ENCODE data around the gene ZNF732.
"Not testable (repeated sequence)": the region's sequence is repeated elsewhere in the genome, so short reads cannot be mapped to it uniquely, and the experiment has no call there.

ZNF732 gene

DNA sequence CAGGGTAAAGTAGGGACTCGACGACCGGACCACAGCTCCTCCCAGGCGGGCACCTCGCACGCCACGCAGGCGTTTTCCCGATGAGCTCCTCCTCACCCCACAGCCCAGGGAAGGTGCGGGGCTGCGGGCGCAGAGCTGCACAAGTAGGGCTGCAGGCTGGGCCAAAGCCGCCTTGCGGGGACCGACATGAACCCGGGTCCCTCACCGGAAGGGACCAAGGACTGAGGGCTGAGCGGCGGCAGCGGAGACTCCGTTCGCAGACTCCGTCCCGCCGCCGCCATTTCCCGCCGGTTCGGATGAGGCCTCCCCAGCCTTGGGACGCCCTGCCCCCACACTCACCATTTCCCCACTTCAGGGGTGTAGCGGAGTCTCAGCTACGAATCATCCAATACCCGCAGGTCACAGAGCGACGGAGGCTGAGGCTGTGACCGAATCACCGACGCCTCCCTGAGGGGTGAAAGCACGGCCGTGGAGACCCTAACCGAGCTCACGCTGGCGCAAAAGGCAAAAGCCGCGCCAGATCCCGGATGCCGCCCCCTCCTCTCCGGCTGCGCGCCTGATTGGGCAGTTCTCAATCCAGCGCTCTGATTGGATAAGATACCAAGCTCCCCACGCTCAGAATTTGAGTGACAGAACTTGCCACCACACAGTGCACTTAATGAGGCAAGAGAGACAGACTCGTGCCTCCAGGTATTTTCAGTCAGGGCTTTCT lies at the start of gene ZNF732:
Gene ZNF732 (minus strand): TSS at position 506 of the 712 bp plus-strand sequence. CDS start 164 bp downstream, at position 342.
- DNase-seq (ENCODE audit: low read depth) = no peak

DNA sequence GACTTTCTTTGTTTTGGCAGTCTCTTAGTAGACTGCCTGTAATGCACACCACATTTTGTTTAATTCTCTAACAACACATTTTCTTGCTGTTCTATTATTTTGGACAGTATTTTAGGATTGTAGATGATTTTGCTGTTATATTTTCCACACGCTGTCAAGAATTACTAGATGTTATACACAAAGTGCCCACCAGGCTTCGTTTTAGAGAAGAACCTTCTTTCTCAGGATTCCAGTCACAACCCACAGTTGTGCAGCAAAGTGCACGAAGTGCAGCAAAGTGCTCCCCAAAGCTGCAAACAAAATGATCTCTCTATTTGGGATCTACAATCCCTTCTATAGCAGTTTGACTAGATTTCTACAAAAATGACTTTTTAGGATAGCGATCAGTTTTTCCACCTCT lies 34.7 kb upstream of the ZNF732 start:
- no peak for DNase-seq (ENCODE audit: low read depth)

DNA sequence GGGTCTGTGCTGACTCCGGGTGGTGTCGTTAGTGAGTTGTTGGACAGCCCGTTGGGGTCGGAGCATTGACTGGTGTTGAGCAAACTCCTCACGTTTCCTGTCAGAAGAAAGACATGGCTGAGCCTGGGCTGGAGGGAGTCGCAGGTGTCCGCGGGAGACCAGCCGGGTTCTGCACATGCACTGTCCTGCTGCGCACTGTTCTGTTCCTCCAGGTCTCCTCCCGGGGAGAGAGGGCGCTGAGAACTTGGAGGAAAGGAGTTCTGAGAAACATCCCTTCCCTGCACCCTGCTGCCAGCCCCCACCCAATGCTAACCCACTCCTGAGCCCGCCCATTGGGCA lies 33.5 kb upstream of the ZNF732 start:
- DNase-seq (ENCODE audit: low read depth) = no peak

DNA sequence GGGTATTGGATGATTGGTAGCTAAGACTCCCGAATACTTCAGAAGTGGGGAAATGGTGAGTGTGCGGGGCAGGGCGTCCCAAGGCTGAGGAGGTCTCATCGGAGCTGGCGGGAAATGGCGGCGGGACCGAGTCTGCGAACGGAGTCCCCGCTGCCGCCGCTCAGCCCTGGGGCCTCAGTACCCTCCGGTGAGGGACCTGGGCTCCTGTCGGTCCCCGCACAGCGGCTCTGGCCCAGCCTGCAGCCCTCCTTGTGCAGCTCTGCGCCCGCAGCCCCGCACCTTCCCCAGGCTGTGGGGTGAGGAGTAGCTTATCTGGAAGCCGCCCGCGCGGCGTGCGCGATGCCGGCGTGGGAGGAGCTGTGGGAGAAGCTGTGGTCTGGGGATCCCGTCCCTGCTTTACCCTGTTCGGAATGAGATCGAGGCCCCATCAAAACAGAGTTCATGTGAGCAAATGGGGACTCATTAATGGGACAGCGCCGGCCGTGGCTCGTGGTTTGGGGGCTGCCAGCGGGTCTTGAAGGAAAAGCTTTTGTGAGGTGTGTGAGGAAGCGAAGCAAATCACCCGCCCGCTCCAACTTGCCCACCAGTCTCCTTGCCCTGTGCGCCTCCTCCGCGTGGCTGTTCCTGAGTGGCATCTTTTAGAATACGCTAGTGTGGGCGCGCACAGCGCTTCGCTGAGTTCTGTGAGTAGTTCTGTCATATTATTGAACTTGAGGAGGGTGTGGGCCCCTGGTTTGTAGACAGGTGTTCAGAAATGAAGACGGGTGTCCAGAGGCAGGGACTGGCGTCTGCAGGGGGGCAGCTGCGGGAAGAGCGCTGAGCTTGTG lies 32.9 kb upstream of the ZNF732 start:
- peak; percentile 37 for DNase-seq (ENCODE audit: low read depth)

DNA sequence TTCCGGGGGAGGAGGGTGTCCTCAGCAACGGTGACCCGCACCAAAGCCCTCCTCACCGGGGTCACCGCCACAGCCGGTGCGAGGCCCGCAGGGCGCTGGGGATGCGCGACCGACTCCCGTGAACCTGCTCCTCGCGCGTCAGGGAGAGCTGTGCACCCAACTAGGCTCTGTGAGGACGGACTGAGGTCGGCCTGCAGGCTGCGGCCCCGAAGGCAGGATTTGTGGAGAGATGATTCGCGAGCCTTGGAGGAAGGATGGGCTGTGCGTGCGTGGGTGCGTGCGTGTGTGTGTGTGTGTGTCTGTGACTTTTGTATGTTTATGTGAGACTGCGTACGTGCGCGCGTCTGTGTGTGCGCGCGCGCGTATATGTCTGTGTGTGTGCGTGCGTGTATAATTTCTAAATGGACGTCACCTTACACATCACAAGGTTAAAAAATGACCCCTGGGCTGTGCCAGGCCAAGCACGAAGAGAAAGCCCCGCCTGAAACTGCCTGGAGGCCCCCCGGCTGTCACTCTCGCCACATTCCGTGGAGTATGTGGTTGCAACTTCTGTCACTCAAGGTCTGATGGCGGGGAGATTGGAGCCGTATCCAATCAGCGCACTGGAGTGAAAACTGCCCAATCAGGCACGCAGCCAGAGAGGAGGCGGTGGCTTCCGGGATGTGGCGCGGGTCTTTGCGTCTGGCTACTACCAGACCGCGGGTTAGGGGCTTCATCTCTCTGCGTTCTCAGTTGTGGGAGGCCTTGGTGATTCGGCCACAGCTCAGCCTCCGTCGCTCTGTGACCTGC lies 32.1 kb upstream of the ZNF732 start, which contains the start of gene ZNF141:
Gene ZNF141 (plus strand): TSS at position 672 of the 789 bp plus-strand sequence. CDS start 170 bp downstream, outside the sequence.
- DNase-seq (ENCODE audit: low read depth) = peak; percentile 90

DNA sequence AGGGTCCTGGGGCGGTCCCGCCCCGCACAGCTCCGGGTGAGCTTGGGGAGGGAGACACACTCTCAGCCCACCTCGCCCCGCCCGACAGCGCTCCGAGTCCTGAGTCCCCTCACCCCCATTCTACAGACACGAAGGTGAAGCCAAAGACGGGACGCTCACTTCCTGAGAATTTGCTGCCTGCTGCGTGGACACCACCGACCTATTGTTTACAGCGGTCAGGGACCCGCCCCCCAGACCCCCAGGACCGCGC lies 31.5 kb upstream of the ZNF732 start:
- DNase-seq (ENCODE audit: low read depth) = peak; percentile 2

DNA sequence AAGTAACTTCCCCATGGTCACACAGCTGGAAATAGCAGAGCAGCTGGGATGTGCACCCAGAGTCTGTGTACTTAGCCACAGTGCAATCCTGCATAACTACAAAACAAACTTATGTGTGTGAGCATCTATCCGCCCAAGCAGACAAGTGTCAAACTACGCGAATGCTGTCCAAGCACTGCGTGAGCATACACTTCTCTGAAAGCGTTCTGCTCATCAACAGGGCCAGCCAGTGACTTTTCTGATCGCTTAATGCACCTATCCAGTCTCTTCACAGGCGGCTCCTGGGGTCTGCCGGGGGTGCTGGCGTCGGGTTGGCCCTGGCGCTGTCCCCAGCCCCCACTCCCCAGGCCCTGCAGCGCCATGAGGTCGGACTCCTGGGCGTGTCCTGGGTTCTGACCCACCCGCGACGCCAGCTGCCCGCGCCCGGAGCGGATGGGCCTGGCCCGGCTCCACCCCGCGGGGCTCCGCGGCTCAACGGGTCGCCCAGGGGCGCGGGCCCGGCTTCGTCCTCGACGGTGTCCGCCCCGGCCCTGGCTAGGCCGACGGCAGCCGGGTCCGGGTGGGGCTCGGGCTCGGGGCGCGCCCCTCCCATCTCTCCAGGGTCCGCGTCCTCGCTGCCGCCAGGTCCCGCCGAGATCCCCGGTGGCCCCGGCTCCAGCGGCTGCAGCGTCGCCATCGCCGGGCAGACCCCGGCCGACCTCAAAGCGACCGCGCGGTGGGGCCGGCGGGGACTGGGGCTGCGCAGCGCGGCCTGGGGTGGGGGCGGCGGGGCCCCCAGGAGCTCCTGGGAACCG lies 31.0 kb upstream of the ZNF732 start:
- DNase-seq (ENCODE audit: low read depth) = no peak

DNA sequence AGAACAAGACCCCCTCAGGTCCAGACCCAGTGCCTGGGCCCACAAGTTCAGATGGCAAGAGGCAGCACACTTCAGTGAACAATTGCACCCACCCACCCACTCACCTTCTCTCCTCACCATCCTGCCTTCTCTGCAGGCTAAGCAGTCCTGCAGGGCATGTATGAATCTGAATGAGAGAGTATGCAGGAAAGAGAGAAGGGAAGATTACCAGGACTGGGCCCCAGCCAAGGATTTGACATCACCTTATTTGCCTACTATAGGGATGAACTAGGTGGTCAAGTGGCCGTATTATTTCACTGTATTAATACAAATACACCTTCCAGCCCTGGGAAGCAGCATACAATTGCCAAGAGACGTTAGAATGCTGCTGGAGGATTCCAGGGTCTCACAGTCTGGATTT lies 30.2 kb upstream of the ZNF732 start:
- no peak for DNase-seq (ENCODE audit: low read depth)

DNA sequence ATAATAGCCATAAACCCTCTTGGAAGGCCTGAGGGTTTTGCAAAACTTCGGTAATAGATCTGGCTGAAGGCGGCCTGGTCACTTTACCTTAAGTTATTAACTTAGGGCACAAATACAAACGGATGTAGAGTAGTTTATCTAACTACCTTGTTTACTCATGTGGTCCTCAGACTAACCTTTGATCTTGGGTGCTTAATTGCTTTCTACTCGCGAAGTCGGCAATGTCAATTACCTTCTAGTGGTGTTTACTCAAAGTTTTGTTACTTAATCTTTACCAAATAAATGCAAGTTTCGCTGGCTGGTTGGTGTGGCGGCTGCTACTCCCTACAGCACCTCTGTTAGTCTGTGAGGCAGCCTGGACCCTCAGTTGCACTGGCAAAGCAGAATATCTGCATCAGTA lies 23.5 kb upstream of the ZNF732 start:
- DNase-seq (ENCODE audit: low read depth) = no peak

DNA sequence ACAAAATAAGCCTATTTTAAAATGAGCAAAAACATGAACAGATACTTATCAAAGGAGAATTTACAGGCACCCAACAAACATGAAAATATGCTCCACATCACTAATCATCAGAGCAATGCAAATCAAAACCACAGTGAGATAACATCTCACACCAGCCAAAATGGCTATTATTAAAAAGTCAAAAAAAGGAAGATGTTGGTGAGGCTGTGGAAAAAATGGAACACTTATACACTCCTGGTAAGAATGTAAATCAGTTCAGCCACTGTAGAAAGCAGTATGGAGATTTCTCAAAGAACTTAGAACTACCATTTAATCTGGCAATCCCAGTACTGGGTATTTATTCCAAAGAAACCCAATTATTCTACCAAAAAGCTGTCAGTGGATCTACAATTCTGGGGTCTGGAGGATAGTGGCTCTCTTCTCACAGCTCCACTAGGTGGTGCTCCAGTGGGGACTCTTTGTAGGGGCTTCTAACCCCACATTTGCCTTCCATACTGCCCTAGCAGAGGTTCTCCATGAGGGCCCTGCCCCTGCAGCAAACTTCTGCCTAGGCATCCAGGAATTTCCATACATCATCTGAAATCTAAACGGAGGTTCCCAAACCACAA lies 9.1 kb upstream of the ZNF732 start:
- DNase-seq (ENCODE audit: low read depth) = no peak

DNA sequence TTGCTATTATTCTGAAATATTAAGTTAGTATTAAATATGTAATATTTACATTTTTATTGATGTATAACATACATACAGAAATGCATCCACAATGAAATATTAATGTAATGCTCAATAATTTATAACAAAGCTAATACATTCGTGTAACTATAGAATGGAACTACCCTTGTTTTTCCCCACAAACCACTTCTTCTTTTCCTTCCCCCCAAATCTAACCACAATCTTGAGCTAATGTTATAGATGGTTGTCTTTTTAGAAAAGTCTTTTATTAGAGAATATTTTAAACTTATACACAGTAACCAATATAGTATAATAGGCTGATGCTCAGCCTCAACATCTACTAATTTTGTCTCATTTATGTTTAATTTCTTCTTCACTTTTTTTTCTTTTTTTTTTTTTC lies 4.5 kb upstream of the ZNF732 start:
- no peak for DNase-seq (ENCODE audit: low read depth)

DNA sequence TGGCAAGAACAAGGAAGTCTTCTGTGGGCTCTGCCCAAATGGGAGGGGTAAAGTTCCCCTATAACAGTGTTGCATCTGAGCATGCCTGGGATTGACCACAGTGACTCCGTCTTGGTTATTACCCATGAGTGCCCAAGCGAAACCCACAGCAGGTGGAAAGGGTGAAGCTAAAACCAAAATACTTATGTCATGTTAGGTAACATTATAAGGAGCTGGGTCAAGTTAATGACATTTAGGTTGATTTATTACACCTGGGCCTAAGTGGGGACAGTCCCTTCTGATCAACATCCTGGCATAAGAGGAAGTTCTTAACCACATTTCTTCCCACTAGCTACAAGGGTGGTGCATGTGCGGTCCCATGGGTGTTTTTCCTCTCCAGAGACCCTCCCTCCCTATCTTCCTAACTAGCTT lies 1.3 kb upstream of the ZNF732 start:
- DNase-seq (ENCODE audit: low read depth) = no peak

DNA sequence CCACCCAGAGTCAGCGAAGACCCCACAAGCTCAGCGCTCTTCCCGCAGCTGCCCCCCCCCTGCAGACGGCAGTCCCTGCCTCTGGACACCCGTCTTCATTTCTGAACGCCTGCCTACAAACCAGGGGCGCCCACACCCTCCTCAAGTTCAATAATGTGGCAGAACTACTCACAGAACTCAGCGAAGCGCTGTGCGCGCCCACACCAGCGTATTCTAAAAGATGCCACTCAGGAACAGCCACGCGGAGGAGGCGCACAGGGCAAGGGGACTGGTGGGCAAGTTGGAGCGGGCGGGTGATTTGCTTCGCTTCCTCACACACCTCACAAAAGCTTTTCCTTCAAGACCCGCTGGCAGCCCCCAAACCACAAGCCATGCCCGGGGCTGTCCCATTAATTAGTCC lies 758 bp downstream of the ZNF732 start:
- not testable (repeated sequence) for DNase-seq (ENCODE audit: low read depth)

DNA sequence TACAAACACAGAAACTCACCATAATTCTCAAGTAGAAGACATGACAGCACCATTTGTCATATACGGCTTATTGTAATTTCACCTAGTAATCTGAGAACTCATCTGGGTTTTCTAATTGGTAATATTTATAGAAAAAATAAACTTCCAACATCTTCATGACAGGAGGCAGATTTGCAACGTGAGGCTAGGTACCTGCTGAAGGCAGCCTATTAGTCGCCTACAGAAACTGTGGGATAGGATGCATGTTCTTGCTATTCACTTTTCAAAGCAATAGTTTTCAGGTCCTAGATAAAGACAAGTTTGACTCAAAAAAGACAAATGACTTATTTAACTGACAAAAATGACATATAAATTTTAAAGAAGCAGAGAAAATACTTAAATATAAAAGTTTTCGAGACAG lies 2.9 kb downstream of the ZNF732 start:
- DNase-seq (ENCODE audit: low read depth) = no peak

DNA sequence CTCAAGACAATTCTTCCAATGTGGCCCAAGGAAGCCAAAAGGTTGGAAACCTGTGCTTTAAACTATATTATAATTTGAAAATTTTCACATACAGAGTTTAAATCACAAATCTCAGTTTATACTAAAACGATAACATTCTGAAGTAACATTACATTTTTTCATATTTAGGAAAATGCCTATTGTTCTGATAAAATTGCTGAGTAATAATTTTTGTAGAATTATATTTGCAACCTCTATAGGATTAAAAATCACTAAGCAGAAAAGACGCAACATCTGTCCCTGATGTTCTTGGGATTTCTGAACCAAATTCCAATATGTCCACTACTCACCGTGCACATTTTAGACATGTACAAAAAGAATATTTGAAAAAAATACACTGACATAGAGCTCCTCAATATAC lies 10.5 kb downstream of the ZNF732 start:
- DNase-seq (ENCODE audit: low read depth) = no peak

DNA sequence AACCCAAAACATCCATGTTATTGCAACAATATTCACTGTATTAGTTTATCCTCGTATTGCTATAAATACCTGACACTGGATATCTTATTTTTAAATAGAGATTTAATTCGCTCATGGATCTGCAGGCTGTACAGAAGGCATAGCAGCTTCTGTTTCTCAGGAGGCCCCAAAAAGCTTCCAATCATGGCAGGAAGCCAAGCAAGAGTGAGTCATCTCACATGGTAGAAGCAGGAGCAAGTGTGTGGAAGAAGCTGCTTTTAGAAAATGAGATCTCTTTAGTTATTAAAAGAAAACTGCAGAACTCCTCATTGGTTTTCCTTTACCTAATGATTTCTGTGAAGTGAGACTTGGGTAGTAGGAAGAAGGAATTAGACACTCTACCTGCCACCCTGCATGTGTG lies 16.4 kb downstream of the ZNF732 start:
- no peak for DNase-seq (ENCODE audit: low read depth)

DNA sequence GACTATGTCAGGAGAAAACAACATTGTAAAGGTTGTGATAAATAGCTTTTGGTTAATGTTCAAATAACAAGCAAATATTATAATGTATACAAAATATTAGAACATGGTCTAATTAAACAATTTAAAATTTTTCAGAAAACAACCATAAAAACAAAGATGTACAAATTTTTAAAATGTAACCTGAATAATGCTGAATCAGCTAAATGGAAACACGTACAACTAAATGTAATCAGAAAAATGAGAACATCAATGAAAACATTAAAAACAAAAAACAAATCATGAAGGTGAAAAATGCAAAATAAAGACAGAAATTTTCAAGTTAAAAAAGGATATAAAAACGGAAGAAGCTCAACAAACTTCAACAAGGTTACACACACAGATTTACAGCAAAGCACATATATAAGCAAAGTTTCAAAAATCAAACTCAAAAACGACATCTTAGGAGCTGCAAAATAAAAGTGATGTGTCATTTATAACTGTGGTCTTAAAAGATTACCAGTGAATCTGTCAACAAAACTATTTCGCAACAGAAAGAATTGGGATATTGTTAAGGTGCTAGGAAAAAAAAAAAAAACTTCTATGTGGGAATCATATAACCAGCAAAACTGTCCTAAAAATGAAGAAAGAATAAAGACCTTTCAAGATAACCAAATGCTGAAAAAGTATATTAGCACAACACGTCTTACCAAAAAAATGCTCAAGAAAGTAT lies 31.8 kb downstream of the ZNF732 start:
- no peak for DNase-seq (ENCODE audit: low read depth)

DNA sequence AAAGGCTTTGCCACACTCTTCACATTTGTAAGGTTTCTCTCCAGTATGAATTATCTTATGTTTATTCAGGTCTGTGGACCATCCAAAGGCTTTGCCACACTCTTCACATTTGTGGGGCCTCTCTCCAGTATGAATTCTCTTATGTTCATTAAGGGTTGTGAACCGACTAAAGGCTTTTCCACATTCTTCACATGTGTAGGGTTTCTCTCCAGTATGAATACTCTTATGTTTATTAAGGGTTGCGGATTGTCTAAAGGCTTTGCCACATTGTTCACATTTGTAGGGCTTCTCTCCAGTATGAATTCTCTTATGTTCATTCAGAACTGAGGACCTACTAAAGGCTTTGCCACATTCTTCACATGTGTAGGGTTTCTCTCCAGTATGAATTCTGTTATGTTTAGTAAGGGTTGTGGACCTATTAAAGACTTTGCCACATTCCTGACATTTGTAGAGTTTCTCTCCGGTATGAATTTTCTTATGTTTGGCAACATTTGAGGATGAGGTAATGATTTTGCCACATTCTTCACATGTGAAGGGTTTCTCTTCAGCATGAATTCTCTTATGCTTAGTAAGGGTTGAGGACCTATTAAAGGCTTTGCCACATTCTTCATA lies 33.7 kb downstream of the ZNF732 start:
- DNase-seq (ENCODE audit: low read depth) = no peak

DNA sequence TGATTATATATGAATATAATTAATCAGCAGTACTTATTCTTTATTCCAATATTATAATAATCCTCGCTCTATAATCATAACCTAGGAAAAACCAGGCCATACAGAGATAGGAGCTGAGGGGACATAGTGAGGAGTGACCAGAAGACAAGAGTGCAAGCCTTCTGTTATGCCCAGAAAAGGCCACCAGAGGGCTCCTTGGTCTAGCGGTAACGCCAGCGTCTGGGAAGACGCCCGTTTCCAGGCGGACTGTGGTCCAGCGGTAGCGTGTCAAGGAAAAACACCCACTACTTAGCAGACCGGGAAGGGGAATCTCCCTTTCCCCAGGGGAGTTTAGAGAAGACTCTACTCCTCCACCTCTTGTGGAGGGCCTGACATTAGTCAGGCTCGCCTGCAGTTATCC lies 46.0 kb downstream of the ZNF732 start:
- not testable (repeated sequence) for DNase-seq (ENCODE audit: low read depth)

DNA sequence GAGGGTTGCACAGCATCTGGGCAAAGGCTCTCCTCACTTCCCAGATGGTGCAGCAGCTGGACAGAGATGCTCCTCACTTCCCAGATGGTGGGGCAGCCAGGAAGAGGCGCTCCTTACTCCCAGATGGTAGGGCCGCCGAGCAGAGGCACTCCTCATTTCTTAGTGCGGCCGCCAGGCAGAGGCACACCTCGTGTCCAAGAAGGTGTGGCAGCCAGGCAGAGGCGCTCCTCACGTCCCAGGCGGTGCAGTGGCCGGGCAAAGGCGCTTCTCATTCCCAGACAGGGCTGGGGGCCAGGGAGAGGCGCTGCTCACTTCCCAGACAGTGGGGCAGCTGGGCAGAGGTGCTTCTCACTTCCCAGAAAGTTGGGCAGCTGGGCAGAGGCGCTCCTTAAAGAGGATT lies 48.8 kb downstream of the ZNF732 start:
- no peak for DNase-seq (ENCODE audit: low read depth)
